Astrocyte (in vitro differentiated cells and primary cell): ENCODE data around the gene DNAH17. TPM values are rescaled to one million over a fixed set of nuclear protein-coding genes. Genes with fewer than 3 reads are reported as not detected.

Source experiments
- DNase-seq: peaks from one replicate; pipeline ENCODE4 v3.0.0-alpha.2; 2010; ENCODE audit warnings: low read depth
- FAIRE-seq: peaks from 2 replicates; lab custom pipeline; 2011; peaks lifted over from hg19 to GRCh38; lab: Jason Lieb, UNC
- H2AFZ ChIP-seq: 2 replicates; pipeline ENCODE4 v1.6.0; 2012; ENCODE audit warnings: low read depth, low read length, inconsistent platforms
- H3K27ac ChIP-seq: 2 replicates; pipeline ENCODE4 v1.5.1; 2011; ENCODE audit warnings: low read depth, low read length, inconsistent platforms
- H3K27me3 ChIP-seq: 2 replicates; pipeline ENCODE4 v1.6.0; 2011; ENCODE audit warnings: low read length, inconsistent platforms; ENCODE audit not compliant: insufficient read depth
- H3K36me3 ChIP-seq: 2 replicates; pipeline ENCODE4 v1.5.1; 2011; ENCODE audit warnings: low read length, inconsistent platforms; ENCODE audit not compliant: insufficient read depth
- H3K4me1 ChIP-seq: 2 replicates; pipeline ENCODE4 v1.5.1; 2011; ENCODE audit warnings: low read length, inconsistent platforms; ENCODE audit not compliant: insufficient read depth
- H3K4me2 ChIP-seq: 2 replicates; pipeline ENCODE4 v1.6.0; 2012; ENCODE audit warnings: low read length, inconsistent platforms
- H3K4me3 ChIP-seq: 2 replicates; pipeline ENCODE4 v1.5.1; 2011; ENCODE audit warnings: low read depth, mild to moderate bottlenecking, low read length, inconsistent platforms; ENCODE audit not compliant: insufficient read depth
- H3K79me2 ChIP-seq: 2 replicates; pipeline ENCODE4 v1.6.0; 2012; ENCODE audit warnings: mild to moderate bottlenecking, low read length, inconsistent platforms; ENCODE audit not compliant: insufficient read depth
- H3K9ac ChIP-seq: 2 replicates; pipeline ENCODE4 v1.6.0; 2012; ENCODE audit warnings: mild to moderate bottlenecking, low read length, inconsistent platforms
- H3K9me3 ChIP-seq: 2 replicates; pipeline ENCODE4 v1.5.1; 2012; ENCODE audit warnings: low read depth, mild to moderate bottlenecking, low read length, inconsistent platforms; ENCODE audit not compliant: insufficient read depth
- H4K20me1 ChIP-seq: 2 replicates; pipeline ENCODE4 v1.6.0; 2012; ENCODE audit warnings: low read length, inconsistent platforms; ENCODE audit not compliant: insufficient read depth
- H3K27ac Mint-ChIP-seq: one replicate; pipeline ENCODE4 v1.8.0; 2021; ENCODE audit warnings: mild to moderate bottlenecking, mixed read lengths; ENCODE audit not compliant: unreplicated experiment
- H3K27me3 Mint-ChIP-seq: one replicate; pipeline ENCODE4 v1.8.0; 2021; ENCODE audit warnings: low read depth, mixed read lengths; ENCODE audit not compliant: unreplicated experiment
- H3K36me3 Mint-ChIP-seq: one replicate; pipeline ENCODE4 v1.8.0; 2021; ENCODE audit warnings: low read depth, mixed read lengths; ENCODE audit not compliant: unreplicated experiment
- H3K4me1 Mint-ChIP-seq: one replicate; pipeline ENCODE4 v1.8.0; 2021; ENCODE audit warnings: low read depth, mixed read lengths; ENCODE audit not compliant: unreplicated experiment
- H3K4me3 Mint-ChIP-seq: one replicate; pipeline ENCODE4 v1.8.0; 2021; ENCODE audit warnings: mild to moderate bottlenecking, moderate library complexity, mixed read lengths; ENCODE audit not compliant: unreplicated experiment
- H3K9me3 Mint-ChIP-seq: one replicate; pipeline ENCODE4 v1.8.0; 2021; ENCODE audit warnings: mild to moderate bottlenecking, mixed read lengths; ENCODE audit not compliant: unreplicated experiment
- CTCF ChIP-seq: IDR thresholded peaks from 2 replicates; pipeline ENCODE4 v1.5.1; 2011; ENCODE audit warnings: low read depth, mild to moderate bottlenecking, inconsistent platforms, low read length, moderate library complexity; ENCODE audit not compliant: insufficient read depth
- EZH2 ChIP-seq: IDR thresholded peaks from 2 replicates; pipeline ENCODE4 v1.6.1; 2012; ENCODE audit warnings: mild to moderate bottlenecking, low read length, inconsistent platforms; ENCODE audit not compliant: insufficient read depth
- total RNA-seq: library from RNA; stranded (reverse); gene quantifications from 2 replicates; pipeline ENCODE4 v1.2.1, GENCODE V29; 2021

Gene DNAH17
- total RNA-seq, 1 donor from 2014 or later = 0.14 TPM

GRCh38 chr17:78416791-78417530, 160.2 kb downstream of the DNAH17 start:
- H3K9ac ChIP-seq = peak overlapping the region; percentile 34
- H3K36me3 Mint-ChIP-seq = peaks cover 14% of the 10 kb centered on the region
- FAIRE-seq (no peak), DNase-seq (no peak)
- peaks cover 3% of the 10 kb centered on the region for H3K36me3 ChIP-seq
- no peak overlapping the region for H3K4me3 ChIP-seq
- H3K27me3 ChIP-seq = no peaks in the 10 kb centered on the region
- peaks cover 44% of the 10 kb centered on the region for H3K4me1 Mint-ChIP-seq
- peaks cover 73% of the 10 kb centered on the region for H4K20me1 ChIP-seq
- H2AFZ ChIP-seq = no peak overlapping the region
- no peak overlapping the region for H3K27ac ChIP-seq
- peak overlapping the region; percentile 69 for H3K27ac Mint-ChIP-seq
- peaks cover 50% of the 10 kb centered on the region for H3K79me2 ChIP-seq
- H3K9me3 Mint-ChIP-seq = no peaks in the 10 kb centered on the region
- no peaks in the 10 kb centered on the region for H3K9me3 ChIP-seq
- TF ChIP-seq CTCF (no peak), EZH2 (no peak)
- H3K27me3 Mint-ChIP-seq = no peaks in the 10 kb centered on the region
- H3K4me3 Mint-ChIP-seq = peak overlapping the region; percentile 40
- H3K4me2 ChIP-seq = peak overlapping the region; percentile 44
- H3K4me1 ChIP-seq = peaks cover 19% of the 10 kb centered on the region

DNA sequence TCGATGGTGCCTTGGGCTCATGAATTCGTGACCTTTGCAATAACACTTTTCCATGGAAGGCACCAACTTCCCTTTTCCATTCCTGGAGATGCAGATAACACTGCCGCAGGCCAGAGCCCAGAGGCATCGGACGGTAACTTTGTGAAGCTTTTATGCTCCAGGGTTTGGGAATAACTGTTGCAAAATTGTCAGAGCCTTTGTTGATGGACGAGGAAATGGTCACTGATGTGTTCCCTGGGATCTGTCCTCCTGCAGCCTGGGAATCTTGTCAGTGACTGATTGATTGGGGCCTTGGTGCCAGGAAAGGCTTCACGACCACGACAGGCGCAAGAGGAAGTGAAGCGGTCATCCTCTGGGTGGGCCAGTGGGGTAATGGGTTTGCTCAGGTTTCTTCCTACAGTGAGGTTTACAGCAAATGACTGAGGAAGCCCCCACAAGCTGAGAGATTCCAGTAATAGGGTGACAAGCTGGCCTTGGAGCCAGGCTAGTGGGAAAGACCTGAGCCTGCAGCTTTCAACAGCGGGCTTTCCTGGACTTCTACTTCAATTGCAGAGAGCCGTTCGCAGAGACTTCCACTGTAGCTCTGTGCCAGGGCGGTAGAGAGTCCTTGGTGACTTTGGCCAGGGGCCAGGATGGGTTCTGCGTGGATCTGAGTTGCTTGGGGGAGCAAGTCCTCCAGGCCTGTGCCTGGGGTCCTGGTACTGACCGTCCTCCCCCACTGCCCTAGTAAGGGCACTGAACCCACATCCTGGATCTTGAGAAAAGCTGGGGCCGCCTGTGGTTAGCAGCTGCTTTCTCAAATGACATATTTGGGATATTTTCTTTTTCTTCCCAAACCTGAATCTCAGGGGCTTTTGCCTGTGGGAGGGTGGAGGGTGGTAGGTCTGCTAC, 161.1 kb downstream of the DNAH17 start:
- Mint-ChIP-seq H3K4me1 (peaks cover 39% of the 10 kb centered on the region), H3K36me3 (peaks cover 14% of the 10 kb centered on the region)
- FAIRE-seq = no peak

More for the DNA sequence above, 161.1 kb downstream of the DNAH17 start:
- H3K27ac Mint-ChIP-seq = peak overlapping the region; percentile 62
- Histone ChIP-seq H4K20me1 (peaks cover 75% of the 10 kb centered on the region), H3K9me3 (no peaks in the 10 kb centered on the region), H3K36me3 (peaks cover 3% of the 10 kb centered on the region), H3K4me3 (no peak overlapping the region), H3K79me2 (peaks cover 57% of the 10 kb centered on the region), H3K27ac (peak overlapping the region; percentile 6), H3K4me2 (peak overlapping the region; percentile 44), H3K9ac (peak overlapping the region; percentile 34), H3K4me1 (peaks cover 19% of the 10 kb centered on the region), H2AFZ (no peak overlapping the region), H3K27me3 (no peaks in the 10 kb centered on the region)
- no peaks in the 10 kb centered on the region for H3K27me3 Mint-ChIP-seq
- TF ChIP-seq CTCF (no peak), EZH2 (no peak)
- no peak overlapping the region for H3K4me3 Mint-ChIP-seq
- DNase-seq = peak; percentile 47
- no peaks in the 10 kb centered on the region for H3K9me3 Mint-ChIP-seq
